ENCODE measurements around the gene P2RY11. TPM values are rescaled to one million over a fixed set of nuclear protein-coding genes. Genes with fewer than 3 reads are reported as not detected.

Gene P2RY11
- total RNA-seq, 1 donor from 2014 or later = 10.2 TPM

GRCh38 chr19:10093295-10094186, 18.0 kb upstream of the P2RY11 start:
- DNase-seq (ENCODE audit: low read depth) = no peak

DNA sequence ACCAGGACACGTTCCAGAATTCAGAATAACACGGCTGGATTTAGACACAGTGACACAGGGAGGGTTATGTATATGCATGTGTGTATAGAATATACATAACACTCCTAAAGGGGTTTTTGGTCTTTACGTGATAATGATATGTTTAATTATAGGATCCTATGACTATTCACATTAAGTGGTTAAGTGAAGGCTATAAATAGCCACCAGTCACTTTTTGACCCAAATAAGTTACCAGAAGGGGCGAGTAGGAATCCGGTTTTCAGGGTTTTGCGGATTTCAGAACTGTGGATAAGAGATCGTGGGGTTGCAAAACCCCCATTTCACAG, 15.9 kb upstream of the P2RY11 start:
- no peak for DNase-seq (ENCODE audit: low read depth)

GRCh38 chr19:10095948-10096614, 15.4 kb upstream of the P2RY11 start:
- DNase-seq (ENCODE audit: low read depth) = peak; percentile 65

GRCh38 chr19:10096615-10096963, 14.9 kb upstream of the P2RY11 start:
- no peak for DNase-seq (ENCODE audit: low read depth)

- no peak for DNase-seq (ENCODE audit: low read depth)
These were observed 11.2 kb upstream of the P2RY11 start for GRCh38 chr19:10100163-10100785.

DNA sequence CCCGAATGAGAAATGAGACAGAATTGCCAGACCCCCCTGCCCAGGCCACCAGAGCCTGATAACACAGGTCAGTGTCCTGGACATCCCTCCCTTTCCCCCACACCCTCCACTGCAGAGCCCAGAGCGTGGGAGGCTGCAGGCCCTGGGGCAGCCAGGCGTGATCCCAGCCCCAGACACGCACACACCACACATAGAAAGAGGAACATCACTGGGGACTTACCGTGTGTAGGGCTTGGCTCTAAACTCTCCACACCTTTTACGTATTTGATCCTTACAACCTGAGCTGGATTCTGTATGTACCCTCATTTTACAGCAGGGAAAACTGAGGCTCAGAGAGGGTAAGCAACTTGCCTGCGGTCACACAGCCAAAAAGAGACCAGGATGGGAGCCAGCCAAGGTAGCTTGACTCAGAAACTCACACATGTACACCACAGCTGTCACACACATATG, 8.7 kb upstream of the P2RY11 start:
- DNase-seq (ENCODE audit: low read depth) = no peak

DNA sequence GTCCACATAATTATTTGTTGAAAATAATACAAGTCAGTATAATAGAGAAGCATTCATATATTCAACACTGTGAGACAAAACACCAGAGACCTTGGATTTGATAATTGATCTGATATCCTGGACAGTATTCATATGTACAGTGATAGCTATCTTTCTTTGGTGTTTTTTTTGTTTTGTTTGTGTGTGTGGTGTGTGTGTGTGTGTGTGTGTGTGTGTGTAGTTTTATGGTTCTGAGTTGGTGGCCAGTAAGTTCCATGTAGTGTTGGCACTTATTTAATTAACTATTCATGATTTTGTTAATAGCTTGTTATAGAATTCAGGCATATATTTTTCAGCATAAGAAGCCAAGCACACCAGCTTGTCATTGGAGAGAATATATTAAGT, 7.4 kb upstream of the P2RY11 start:
- DNase-seq (ENCODE audit: low read depth) = no peak

DNA sequence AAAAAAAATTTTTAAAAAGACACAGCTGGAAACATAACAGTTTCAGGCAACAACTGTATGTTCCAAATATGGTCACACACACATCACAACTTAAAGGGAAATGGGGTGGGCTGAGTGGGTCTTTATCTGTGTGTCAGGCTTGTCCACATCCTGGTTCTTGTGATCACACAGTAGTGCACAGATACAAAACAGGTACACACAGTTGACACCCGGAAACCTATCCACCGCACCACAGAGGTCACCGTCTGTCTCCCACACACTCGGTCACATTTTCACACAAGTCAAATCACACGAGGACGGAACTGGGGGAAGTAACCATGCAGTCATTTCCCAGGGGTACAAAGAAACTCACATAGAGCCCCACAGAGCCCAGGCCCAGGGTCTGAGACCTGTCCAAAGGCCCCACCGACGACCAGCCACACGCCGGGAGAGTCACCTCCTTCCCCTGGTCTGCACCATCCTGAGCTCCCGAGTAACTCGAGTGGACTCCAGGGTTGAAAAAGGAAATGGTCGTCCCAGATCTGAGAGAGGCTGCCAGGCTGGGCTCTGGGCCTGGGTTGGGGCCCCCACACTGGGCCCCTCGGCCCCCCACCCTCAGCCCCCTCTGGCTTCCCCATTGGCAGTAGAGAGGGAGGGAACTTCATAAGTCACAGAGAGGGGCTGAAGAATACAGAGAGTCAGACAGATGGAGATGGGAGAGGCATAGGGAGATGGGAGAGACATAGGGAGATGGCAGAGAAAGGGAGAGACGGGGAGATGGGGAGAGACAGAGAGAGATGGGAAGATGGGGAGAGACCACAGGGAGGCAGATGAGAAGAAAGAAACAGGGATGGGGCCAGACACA, 6.6 kb upstream of the P2RY11 start:
- DNase-seq (ENCODE audit: low read depth) = no peak

- no peak for DNase-seq (ENCODE audit: low read depth)
These were observed 5.9 kb upstream of the P2RY11 start for GRCh38 chr19:10105509-10106099.

DNA sequence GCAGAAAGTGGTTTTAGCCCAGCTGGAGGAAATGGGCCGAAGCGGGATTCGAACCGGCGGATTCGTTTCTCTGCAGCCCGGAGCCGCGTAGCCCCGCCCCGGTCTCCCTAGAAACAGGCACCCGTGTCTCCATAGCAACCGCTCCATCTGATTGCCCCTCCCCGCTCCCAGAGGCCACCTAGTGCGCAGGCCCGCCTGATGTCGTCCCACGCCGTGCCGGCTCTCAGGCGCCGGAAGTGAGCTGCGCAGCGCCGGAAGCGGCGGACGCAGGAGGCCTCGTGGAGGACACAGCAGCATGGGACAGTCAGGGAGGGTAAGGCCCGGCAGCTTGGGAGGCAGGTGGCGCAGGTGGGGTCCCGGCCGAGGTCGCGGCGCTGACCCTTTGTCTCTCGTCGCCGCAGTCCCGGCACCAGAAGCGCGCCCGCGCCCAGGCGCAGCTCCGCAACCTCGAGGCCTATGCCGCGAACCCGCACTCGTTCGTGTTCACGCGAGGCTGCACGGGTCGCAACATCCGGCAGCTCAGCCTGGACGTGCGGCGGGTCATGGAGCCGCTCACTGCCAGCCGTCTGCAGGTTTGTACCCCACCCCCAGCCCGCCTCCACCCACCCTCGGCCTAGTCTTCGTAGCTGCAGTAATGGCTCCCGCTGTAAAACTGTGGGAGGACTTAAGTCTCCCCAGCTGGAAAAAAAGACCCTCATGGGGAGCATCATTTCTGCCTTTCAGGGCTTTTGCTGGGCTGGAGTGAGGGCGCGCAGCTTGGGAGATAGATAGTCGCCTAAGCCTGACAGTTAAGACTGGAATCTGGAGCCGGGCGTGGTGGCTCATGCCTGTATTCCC, 5.2 kb upstream of the P2RY11 start, which contains the start of gene PPAN:
Gene PPAN, plus strand, starts transcription at position 263 of the 837 bp plus-strand sequence. Its CDS starts 33 bp downstream, at position 296.
- peak; percentile 90 for DNase-seq (ENCODE audit: low read depth)

DNA sequence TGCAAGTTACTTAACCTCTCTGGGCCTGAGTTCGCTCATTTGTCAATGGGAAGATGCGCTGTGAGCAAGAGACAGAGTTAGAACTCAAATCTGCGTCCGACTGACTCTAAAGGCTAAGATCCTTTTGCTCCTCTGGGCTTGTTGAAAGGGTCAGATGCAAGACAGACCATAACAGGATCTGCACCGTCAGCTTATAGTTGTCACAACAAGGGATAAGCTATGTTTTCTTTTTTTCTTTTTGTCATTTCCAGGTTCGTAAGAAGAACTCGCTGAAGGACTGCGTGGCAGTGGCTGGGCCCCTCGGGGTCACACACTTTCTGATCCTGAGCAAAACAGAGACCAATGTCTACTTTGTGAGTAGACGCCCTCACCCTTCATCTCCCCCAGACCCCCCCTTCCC, 4.2 kb upstream of the P2RY11 start:
- no peak for DNase-seq (ENCODE audit: low read depth)

DNA sequence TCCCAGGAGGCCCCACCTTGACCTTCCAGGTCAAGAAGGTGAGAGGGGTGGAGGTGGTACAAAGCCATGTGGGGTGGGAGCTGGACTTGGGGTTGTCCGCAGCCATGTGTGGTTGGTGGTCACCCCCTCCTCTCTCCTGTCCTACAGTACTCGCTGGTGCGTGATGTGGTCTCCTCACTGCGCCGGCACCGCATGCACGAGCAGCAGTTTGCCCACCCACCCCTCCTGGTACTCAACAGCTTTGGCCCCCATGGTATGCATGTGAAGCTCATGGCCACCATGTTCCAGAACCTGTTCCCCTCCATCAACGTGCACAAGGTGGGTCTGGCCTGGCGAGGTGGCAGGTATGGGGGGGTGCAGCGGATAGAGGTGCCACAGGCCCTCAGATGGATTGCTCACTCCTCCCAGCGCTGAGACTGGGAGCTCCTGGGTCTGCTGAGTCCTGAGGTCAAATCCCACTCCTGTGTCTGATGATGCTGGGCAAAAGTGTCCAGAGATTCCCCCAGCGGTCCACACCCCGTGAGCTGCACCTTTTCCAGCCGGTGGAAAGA, 3.6 kb upstream of the P2RY11 start:
- no peak for DNase-seq (ENCODE audit: low read depth)

DNA sequence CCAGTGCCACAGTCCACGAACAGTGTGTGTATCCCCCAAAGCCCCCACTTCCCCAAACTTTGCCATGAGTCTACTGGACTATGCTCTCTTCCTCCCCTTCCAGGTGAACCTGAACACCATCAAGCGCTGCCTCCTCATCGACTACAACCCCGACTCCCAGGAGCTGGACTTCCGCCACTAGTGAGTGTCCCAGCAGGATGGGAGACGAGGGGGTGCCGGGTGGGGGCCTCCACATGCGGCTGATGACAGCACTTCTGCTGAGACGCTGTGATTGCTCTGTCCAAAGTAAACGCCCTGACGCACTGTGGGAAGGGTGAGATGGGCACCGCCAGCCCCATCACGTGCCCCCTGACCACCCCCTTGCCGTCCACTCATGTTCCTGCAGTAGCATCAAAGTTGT, 2.0 kb upstream of the P2RY11 start:
- DNase-seq (ENCODE audit: low read depth) = no peak

- no peak for DNase-seq (ENCODE audit: low read depth)
These were observed 1.2 kb upstream of the P2RY11 start for GRCh38 chr19:10110076-10110971.

- no peak for DNase-seq (ENCODE audit: low read depth)
These were observed 548 bp upstream of the P2RY11 start for GRCh38 chr19:10110972-10111317.

DNA sequence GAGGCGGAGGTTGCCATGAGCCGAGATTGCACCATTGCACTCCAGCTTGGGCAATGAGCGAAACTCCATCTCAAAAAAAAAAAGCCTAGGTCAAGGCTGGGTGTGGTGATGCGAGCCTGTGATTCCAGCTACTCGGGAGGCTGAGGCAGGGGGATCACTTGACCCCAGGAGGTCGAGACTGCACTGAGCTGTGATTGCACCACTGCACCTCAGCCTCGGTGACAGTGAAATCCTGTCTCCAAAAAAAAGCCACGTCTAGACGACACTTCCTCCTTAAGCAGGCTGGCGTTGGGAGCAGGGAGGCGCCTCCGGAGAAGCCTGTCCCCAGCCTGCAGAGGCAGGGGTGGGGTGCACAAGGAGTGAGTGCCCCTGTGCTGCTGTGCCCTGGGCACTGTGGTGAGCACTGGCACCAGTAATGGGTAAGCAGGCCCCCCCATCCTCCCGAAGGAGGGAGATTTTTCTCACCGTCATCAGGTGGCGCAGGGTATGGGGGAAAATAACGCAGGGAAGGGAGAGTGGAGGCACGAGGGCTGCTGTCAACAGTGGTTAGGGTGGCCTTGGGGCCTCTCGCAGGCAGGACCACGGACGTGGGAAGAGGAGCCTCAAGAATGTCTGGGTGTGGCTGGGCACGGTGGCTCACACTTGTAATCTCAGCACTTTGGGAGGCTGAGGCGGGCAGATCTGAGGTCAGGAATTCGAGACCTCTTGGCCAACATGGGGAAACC, 706 bp downstream of the P2RY11 start:
- DNase-seq (ENCODE audit: low read depth) = no peak

- no peak for DNase-seq (ENCODE audit: low read depth)
These were observed 1.6 kb downstream of the P2RY11 start for GRCh38 chr19:10112895-10113591.

DNA sequence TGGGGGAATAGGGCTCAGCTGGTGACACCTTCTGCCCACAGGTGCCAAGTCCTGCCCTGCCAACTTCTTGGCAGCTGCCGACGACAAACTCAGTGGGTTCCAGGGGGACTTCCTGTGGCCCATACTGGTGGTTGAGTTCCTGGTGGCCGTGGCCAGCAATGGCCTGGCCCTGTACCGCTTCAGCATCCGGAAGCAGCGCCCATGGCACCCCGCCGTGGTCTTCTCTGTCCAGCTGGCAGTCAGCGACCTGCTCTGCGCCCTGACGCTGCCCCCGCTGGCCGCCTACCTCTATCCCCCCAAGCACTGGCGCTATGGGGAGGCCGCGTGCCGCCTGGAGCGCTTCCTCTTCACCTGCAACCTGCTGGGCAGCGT, 2.1 kb downstream of the P2RY11 start:
- DNase-seq (ENCODE audit: low read depth) = no peak
